ENCODE measurements around the gene HNF4A.
A peak's percentile ranks its signal among the peaks of the same experiment; 100 is the strongest.
"Not testable (repeated sequence)": the region's sequence is repeated elsewhere in the genome, so short reads cannot be mapped to it uniquely, and the experiment has no call there.

The HNF4A gene

DNA sequence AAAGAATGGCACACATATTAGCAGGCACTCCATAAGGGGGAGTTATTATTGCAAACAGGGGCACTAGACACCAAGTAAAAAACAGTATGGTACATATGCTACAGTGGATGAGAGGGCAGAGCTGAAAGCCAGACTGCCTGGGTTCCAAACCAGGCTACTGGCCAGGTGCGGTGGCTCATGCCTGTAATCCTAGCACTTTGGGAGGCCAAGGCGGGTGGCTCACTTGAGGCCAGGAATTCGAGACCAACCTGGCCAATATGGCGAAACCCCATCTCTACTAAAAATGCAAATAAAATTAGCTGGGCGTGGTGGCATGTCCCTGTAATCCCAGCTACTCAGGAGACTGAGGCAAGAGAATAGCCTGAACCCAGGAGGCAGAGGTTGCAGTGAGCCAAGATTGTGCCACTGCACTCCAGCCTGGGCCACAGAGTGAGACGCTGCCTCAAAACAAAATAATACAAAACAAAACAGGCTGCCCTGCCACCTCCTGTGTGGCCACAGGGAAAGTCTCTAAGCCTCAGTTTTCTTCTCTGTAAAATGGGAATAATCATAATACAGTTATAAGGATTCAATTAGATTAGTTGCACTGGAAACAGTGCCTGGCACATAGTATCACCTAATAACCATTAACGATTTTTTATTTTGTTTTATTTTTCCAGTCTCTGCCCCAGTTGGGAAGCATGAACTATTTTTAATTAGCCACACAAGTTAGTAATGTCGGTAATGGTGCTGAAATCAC, 112.7 kb downstream of the HNF4A start:
- no peak for DNase-seq (ENCODE audit: low read depth in 3 of 3)

- DNase-seq (ENCODE audit: low read depth in 3 of 3): no peak
These were observed 114.8 kb downstream of the HNF4A start for GRCh38 chr20:44470327-44470726.

- no peak for DNase-seq (ENCODE audit: low read depth in 3 of 3)
These were observed 116.0 kb downstream of the HNF4A start for GRCh38 chr20:44471481-44471882.

GRCh38 chr20:44472283-44472682, 116.8 kb downstream of the HNF4A start:
- not testable (repeated sequence) for DNase-seq (ENCODE audit: low read depth in 3 of 3)

- DNase-seq (ENCODE audit: low read depth in 3 of 3): no peak
These were observed 119.8 kb downstream of the HNF4A start for GRCh38 chr20:44475372-44475693.

GRCh38 chr20:44475694-44476560, 120.4 kb downstream of the HNF4A start, which contains the start of gene TTPAL:
TSS of gene TTPAL (plus strand) at chr20:44475874. CDS start at chr20:44480000, 4,126 bp downstream.
- peak; percentile 80 to 87 (median 85) for DNase-seq (ENCODE audit: low read depth in 3 of 3)

DNA sequence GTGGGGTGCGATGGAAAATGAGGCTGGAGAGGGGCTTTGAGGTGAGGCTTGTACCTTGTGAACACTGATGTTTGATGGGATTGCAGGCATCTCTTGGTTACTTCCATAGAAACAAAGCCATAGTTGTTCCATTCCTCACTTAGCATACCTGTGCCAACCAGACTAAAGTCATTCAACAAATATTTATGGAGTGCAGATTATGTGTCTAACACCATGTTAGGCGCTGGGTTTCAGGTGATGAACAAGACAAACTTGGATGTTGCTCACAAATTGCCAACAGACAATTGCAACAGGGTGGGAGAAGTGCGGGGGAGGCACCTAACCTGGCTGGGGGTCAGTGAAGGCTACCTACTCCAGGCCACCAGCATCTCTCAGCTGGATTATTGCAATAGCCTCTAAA, 121.7 kb downstream of the HNF4A start:
- no peak for DNase-seq (ENCODE audit: low read depth in 3 of 3)

DNA sequence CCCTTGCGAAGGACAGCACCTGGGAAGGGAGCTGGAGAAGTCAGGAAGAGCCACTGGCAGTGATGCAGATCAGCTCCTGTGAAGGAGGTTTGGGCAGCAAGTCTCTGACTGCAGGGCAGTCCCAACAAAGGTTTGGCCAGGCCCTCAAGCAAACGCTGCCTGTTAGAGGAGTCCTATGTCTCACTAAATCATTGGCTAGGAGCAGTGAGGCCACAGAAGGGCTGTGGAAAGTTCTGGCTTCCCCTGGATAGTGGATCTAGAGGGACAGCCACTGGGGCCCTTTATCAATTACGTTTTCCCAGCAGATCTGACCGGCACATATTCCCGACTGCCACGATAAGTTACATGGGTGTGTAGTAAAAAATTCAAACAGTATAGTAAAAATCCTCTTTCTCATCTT, 122.7 kb downstream of the HNF4A start:
- no peak for DNase-seq (ENCODE audit: low read depth in 3 of 3)

DNA sequence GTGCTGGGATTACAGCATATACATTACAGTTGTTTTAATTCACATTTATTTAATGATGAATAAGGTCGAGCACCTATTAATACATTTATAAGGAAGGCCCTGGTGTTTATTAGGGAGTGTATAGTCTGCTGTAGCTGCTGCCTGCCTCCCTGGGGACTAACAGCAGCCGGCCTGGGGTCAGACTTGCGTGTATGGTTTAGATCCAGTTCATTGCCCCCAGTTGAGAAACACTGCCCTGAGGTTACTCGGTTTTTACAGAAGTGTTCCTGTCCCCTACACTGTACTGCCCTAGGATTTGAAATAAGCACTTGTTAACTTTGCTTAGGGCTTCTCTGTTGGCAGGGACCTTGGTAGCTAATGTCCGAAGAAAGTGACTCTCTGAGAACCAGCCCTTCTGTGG, 124.1 kb downstream of the HNF4A start:
- DNase-seq (ENCODE audit: low read depth in 3 of 3): no peak

DNA sequence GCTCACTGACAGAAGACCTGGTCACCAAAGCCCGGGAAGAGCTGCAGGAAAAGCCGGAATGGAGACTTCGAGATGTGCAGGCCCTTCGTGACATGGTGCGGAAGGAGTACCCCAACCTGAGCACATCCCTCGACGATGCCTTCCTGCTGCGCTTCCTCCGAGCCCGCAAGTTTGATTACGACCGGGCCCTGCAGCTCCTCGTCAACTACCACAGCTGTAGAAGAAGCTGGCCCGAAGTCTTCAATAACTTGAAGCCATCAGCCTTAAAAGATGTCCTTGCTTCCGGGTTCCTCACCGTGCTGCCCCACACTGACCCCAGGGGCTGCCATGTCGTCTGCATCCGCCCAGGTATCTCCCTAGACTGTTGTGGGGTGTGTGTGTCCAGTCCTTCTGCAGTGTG, 124.6 kb downstream of the HNF4A start:
- no peak for DNase-seq (ENCODE audit: low read depth in 3 of 3)

GRCh38 chr20:44481719-44482416, 126.4 kb downstream of the HNF4A start:
- no peak for DNase-seq (ENCODE audit: low read depth in 3 of 3)

DNA sequence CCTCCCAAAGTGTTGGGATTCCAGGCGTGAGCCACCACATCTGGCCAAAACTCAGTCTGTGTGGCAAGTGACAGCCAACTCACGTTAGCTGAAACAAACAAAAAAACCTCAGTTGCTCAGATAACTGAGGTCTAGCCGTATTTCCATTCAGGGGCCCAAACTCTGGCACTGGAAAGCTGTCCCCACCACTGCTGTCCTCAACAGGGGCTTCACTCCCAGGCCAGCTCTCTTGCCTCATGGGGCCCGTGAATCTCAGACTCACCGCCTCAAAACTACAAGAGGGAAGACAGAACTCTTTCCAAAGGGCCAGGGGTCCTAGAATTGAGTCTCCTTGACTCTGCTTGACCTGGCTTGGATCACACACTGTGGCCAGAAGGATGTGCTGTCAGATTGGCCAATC, 127.6 kb downstream of the HNF4A start:
- no peak for DNase-seq (ENCODE audit: low read depth in 3 of 3)

Measured in stimulated activated CD4-positive, alpha-beta T cell treated with anti-CD3 and anti-CD28 coated beads, TNF-alpha, amount 100 ng/mL, for 4 hours (primary cell).